Activated naive CD8-positive, alpha-beta T cell treated with anti-CD3 and anti-CD28 coated beads, Interleukin-2, amount 50 U/mL, for 24 hours (primary cell): ENCODE measurements around the gene SENP2.
"Not testable (repeated sequence)": the region's sequence is repeated elsewhere in the genome, so short reads cannot be mapped to it uniquely, and the experiment has no call there.

Experiments
- ATAC-seq: fragments of 150-1000 bp; cut with Tn5 transposase; one replicate; pipeline ENCODE4 v1.10.0; 2021
- DNase-seq: peaks from one replicate; pipeline ENCODE4 v3.0.0; 2021
- H3K27ac Mint-ChIP-seq: one replicate; pipeline ENCODE4 v1.8.0; 2021; ENCODE audit warnings: mild to moderate bottlenecking, mixed read lengths
- H3K27me3 Mint-ChIP-seq: one replicate; pipeline ENCODE4 v1.8.0; 2021; ENCODE audit warnings: mixed read lengths
- H3K36me3 Mint-ChIP-seq: one replicate; pipeline ENCODE4 v1.8.0; 2021; ENCODE audit warnings: low read depth, mixed read lengths
- H3K4me1 Mint-ChIP-seq: one replicate; pipeline ENCODE4 v1.8.0; 2021; ENCODE audit warnings: mixed read lengths
- H3K4me3 Mint-ChIP-seq: one replicate; pipeline ENCODE4 v1.8.0; 2021; ENCODE audit warnings: mild to moderate bottlenecking, moderate library complexity, mixed read lengths
- H3K9me3 Mint-ChIP-seq: one replicate; pipeline ENCODE4 v1.8.0; 2021; ENCODE audit warnings: mixed read lengths

Gene SENP2

GRCh38 chr3:185625784-185626183 lies 39.7 kb downstream of the SENP2 start:
- Mint-ChIP-seq H3K27me3 (no peaks in the 10 kb centered on the region), H3K36me3 (peaks cover 32% of the 10 kb centered on the region), H3K4me3 (no peak overlapping the region), H3K9me3 (no peaks in the 10 kb centered on the region), H3K4me1 (no peaks in the 10 kb centered on the region), H3K27ac (peak overlapping the region; percentile 10)
- DNase-seq: no peak
- no peak for ATAC-seq

GRCh38 chr3:185629554-185630181 lies 43.6 kb downstream of the SENP2 start:
- Mint-ChIP-seq H3K4me3 (no peak overlapping the region), H3K9me3 (no peaks in the 10 kb centered on the region), H3K27me3 (no peaks in the 10 kb centered on the region), H3K4me1 (peaks cover 10% of the 10 kb centered on the region), H3K36me3 (peaks cover 20% of the 10 kb centered on the region), H3K27ac (no peak overlapping the region)
- no peak for DNase-seq
- no peak for ATAC-seq

- ATAC-seq (no peak), DNase-seq (no peak)
- Mint-ChIP-seq H3K36me3 (peaks cover 18% of the 10 kb centered on the region), H3K9me3 (no peaks in the 10 kb centered on the region), H3K4me1 (peaks cover 12% of the 10 kb centered on the region), H3K27me3 (no peaks in the 10 kb centered on the region), H3K27ac (peak overlapping the region; percentile 23), H3K4me3 (no peak overlapping the region)
These were observed 44.1 kb downstream of the SENP2 start for GRCh38 chr3:185630182-185630622.

GRCh38 chr3:185631108-185631507 lies 45.0 kb downstream of the SENP2 start:
- H3K27me3 Mint-ChIP-seq: no peaks in the 10 kb centered on the region
- H3K4me1 Mint-ChIP-seq: peaks cover 15% of the 10 kb centered on the region
- H3K36me3 Mint-ChIP-seq: peaks cover 12% of the 10 kb centered on the region
- H3K27ac Mint-ChIP-seq: no peak overlapping the region
- no peak for ATAC-seq
- DNase-seq: no peak
- H3K9me3 Mint-ChIP-seq: no peaks in the 10 kb centered on the region
- H3K4me3 Mint-ChIP-seq: no peak overlapping the region

GRCh38 chr3:185631508-185632206 lies 45.6 kb downstream of the SENP2 start:
- peaks cover 12% of the 10 kb centered on the region for H3K36me3 Mint-ChIP-seq
- H3K9me3 Mint-ChIP-seq: no peaks in the 10 kb centered on the region
- no peak for ATAC-seq
- DNase-seq: no peak
- no peaks in the 10 kb centered on the region for H3K27me3 Mint-ChIP-seq
- no peak overlapping the region for H3K27ac Mint-ChIP-seq
- H3K4me1 Mint-ChIP-seq: peaks cover 15% of the 10 kb centered on the region
- no peak overlapping the region for H3K4me3 Mint-ChIP-seq

- Mint-ChIP-seq H3K27ac (no peak overlapping the region), H3K9me3 (no peaks in the 10 kb centered on the region), H3K4me3 (no peak overlapping the region), H3K36me3 (peaks cover 6% of the 10 kb centered on the region), H3K4me1 (peaks cover 15% of the 10 kb centered on the region), H3K27me3 (no peaks in the 10 kb centered on the region)
- ATAC-seq (no peak), DNase-seq (no peak)
These were observed 46.9 kb downstream of the SENP2 start for GRCh38 chr3:185632996-185633395.

GRCh38 chr3:185637388-185637787 lies 51.3 kb downstream of the SENP2 start:
- ATAC-seq (no peak), DNase-seq (no peak)
- Mint-ChIP-seq H3K27ac (no peak overlapping the region), H3K4me3 (no peak overlapping the region), H3K4me1 (peaks cover 15% of the 10 kb centered on the region), H3K36me3 (no peaks in the 10 kb centered on the region), H3K27me3 (peaks cover under 1% of the 10 kb centered on the region), H3K9me3 (no peaks in the 10 kb centered on the region)

GRCh38 chr3:185638651-185639050 lies 52.6 kb downstream of the SENP2 start:
- not testable (repeated sequence) for H3K9me3 Mint-ChIP-seq, H3K27ac Mint-ChIP-seq, H3K27me3 Mint-ChIP-seq, H3K4me3 Mint-ChIP-seq, H3K4me1 Mint-ChIP-seq, DNase-seq, ATAC-seq, H3K36me3 Mint-ChIP-seq

GRCh38 chr3:185639632-185640206 lies 53.6 kb downstream of the SENP2 start:
- H3K4me1 Mint-ChIP-seq: peaks cover 5% of the 10 kb centered on the region
- ATAC-seq: no peak
- H3K4me3 Mint-ChIP-seq: no peak overlapping the region
- no peaks in the 10 kb centered on the region for H3K36me3 Mint-ChIP-seq
- no peaks in the 10 kb centered on the region for H3K9me3 Mint-ChIP-seq
- H3K27me3 Mint-ChIP-seq: peaks cover 1% of the 10 kb centered on the region
- DNase-seq: no peak
- no peak overlapping the region for H3K27ac Mint-ChIP-seq

- Mint-ChIP-seq H3K4me3 (no peak overlapping the region), H3K9me3 (no peaks in the 10 kb centered on the region), H3K27me3 (peaks cover 1% of the 10 kb centered on the region), H3K36me3 (no peaks in the 10 kb centered on the region), H3K4me1 (peaks cover 2% of the 10 kb centered on the region), H3K27ac (no peak overlapping the region)
- ATAC-seq (no peak), DNase-seq (no peak)
These were observed 54.2 kb downstream of the SENP2 start for GRCh38 chr3:185640308-185640707.

- not testable (repeated sequence) for H3K36me3 Mint-ChIP-seq, H3K27ac Mint-ChIP-seq, H3K9me3 Mint-ChIP-seq, H3K4me1 Mint-ChIP-seq, H3K27me3 Mint-ChIP-seq, DNase-seq, ATAC-seq, H3K4me3 Mint-ChIP-seq
These were observed 59.1 kb downstream of the SENP2 start for GRCh38 chr3:185645191-185645590.

- H3K27ac Mint-ChIP-seq: no peak overlapping the region
- H3K9me3 Mint-ChIP-seq: no peaks in the 10 kb centered on the region
- H3K4me1 Mint-ChIP-seq: no peaks in the 10 kb centered on the region
- H3K27me3 Mint-ChIP-seq: peaks cover 9% of the 10 kb centered on the region
- ATAC-seq (no peak), DNase-seq (no peak)
- H3K36me3 Mint-ChIP-seq: no peaks in the 10 kb centered on the region
- H3K4me3 Mint-ChIP-seq: no peak overlapping the region
These were observed 59.7 kb downstream of the SENP2 start for GRCh38 chr3:185645596-185646381.

- Mint-ChIP-seq H3K9me3 (no peaks in the 10 kb centered on the region), H3K36me3 (no peaks in the 10 kb centered on the region), H3K4me3 (no peak overlapping the region), H3K4me1 (no peaks in the 10 kb centered on the region), H3K27ac (no peak overlapping the region), H3K27me3 (peaks cover 9% of the 10 kb centered on the region)
- ATAC-seq (no peak), DNase-seq (no peak)
These were observed 60.5 kb downstream of the SENP2 start for GRCh38 chr3:185646382-185647133.
